Cortex of kidney (tissue), 1 donor: ENCODE data around the gene JMJD6.

Source experiments
- DNase-seq: peaks from one replicate; lab custom pipeline; 2025; lab: John Stamatoyannopoulos, UW

The JMJD6 gene

GRCh38 chr17:76697702-76698465, 28.5 kb downstream of the JMJD6 start:
- DNase-seq = no peak

GRCh38 chr17:76696763-76697701, 29.4 kb downstream of the JMJD6 start:
- DNase-seq = no peak

DNA sequence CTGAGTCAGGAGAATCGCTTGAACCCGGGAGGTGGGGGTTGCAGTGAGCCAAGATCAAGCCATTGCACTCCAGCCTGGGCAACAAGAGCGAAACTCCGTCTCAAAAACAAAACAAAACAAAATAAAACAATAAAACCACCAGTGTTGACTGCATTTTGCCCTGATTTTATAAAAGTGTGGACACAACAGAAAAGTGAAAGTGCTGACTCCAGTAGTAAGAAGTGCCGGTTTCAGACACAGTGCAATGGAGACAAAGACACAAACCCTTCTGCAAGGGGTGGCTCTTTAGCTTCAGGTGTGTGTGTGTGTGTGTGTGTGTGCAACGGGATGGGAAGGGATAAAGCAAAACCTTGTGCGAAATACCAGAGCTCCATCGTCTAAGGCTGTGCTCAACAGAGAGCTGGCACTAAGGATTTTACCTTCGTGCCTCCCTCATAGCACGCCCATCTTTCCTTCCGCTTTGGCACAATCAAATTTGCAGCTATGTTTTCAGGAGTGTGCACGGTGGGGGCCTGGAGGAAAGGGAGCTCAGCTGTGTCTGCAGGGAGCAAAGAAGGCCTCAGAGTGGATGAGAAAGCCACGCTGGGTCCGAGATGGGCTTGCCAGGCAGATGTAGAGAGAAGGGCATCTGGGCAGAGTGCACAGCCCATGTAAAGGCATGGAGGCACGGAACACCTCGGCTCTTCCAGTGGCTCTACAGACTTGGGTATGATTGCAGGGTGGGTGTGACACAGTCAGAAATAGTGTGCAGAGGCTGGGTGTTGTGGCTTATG, 31.2 kb downstream of the JMJD6 start:
- DNase-seq = no peak

GRCh38 chr17:76691379-76692191, 34.8 kb downstream of the JMJD6 start:
- DNase-seq = no peak

GRCh38 chr17:76690596-76691280, 35.7 kb downstream of the JMJD6 start:
- no peak for DNase-seq

DNA sequence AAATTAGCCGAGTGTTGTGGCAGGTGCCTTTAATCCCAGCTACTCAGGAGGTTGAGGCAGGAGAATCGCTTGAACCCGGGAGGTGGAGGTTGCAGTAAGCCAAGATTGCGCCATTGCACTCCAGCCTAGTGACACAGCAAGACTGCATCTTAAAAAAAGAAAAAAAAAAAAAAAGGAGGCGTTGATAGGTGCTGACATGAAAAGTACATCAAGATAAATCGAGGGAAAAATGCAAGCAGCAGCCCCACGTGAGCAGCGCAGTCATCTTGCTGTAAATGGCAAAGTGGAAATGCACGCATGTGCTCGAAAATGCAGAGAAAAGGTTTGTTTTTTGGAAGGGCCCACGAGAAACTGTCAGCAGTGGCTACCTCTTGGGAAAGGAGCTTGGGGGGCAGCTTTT, 36.5 kb downstream of the JMJD6 start:
- no peak for DNase-seq

- no peak for DNase-seq
Measured at GRCh38 chr17:76688165-76688622, 38.2 kb downstream of the JMJD6 start.

GRCh38 chr17:76687298-76688164, 38.9 kb downstream of the JMJD6 start:
- no peak for DNase-seq

DNA sequence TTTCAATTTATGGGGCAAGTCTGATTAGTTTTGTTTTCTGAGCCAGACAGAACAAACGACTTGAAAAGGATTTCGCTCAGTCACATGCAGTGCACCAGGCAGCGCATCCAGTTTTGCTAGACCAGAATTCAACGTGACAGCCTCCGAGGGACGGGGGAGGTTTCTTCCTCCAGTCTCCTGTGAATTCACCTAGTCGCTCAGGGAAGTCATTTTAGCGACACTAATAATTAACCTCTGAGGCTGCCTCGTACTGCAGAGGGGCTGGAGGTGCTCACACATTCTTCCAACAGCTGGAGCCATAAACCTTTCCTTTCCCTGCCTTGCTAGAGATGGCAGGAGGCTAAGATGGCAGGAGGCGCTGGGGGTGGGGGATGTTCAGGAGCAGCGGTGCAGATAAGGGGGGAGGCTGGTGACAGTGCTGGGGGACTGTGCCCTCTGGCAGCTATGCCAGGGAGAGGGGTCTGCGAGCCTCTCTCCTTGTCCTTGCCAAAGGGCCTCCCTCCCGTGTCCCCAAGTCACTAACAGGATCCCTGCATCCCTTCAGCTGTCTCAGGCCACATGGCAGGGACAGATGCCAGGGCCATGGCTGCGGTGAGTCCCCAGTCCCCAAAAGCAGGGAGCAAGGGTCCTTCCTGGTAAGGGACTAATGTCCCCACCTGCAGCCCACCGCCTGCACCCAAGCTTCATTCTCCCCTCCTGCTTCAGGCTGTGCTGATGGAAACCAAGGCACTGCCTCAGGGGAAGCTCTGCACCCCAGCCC, 39.7 kb downstream of the JMJD6 start:
- no peak for DNase-seq

- DNase-seq = no peak
Measured at GRCh38 chr17:76685846-76686245, 40.6 kb downstream of the JMJD6 start.

GRCh38 chr17:76685366-76685765, 41.0 kb downstream of the JMJD6 start:
- no peak for DNase-seq

DNA sequence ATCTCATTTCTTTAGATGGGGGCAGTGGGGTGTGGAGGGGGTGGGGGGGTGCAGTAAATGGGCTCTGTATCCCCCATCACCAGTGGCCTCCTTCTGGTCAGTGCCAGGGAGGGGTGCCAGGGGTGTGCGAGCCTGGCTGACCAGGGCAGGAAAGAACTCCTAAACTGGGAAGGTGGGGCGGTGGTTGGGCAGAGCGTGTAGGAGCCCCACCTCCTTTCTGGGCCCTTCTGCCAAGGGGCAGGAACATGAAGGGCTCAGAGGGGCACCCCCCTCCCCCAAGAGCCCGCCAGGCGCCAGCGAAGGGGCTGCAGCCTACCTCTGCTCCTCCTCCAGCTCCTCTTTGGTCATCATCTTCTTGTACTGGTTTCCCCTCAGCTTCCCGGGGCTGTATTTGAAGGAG, 41.6 kb downstream of the JMJD6 start:
- no peak for DNase-seq

- no peak for DNase-seq
Measured at GRCh38 chr17:76683921-76684745, 42.3 kb downstream of the JMJD6 start.

GRCh38 chr17:76683011-76683755, 43.2 kb downstream of the JMJD6 start:
- DNase-seq = no peak

- no peak for DNase-seq
Measured at GRCh38 chr17:76682296-76682695, 44.1 kb downstream of the JMJD6 start.

DNA sequence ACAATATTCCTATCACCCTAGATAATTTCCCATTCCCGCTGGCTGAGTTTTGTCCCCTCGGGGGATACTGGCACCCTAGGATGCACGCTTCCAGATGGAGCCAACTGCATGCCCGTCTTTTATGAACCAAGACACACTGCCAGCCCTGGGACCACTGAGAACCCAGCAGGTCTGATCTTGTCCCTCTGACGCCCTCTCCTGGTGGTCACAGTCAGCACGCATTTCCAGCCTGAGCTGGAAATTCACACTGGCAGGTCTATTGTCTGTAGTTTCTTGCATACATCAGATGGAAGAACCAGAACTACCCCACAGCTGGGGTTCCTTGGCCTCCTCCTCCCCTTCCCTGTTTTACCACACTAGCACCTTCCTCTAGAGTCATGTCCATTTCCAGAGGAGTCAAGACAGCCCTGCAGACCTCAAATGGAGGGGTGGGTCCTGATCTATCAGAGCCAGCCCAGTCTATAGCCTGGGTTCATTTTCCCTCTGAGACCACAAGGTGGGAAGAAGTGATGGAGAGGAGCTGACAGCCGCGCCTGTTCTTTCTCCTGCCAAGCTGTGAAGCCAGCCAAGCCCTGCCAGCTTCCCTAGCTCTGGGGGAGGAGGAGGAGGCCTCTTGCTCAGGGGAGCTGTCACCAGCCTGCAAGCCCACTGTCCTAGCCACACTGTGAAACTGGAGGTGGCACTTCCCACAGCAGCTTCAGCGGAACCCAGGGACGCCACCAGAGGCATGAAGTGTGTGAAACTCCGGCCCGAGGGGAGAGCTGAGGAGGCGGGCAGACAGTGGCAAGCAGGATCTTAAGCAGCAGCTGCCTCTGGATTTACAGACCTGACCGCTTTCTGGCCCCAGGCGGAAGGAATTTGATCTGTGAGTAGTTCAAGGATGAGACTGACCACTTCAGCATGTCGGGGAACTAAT, 44.9 kb downstream of the JMJD6 start:
- no peak for DNase-seq
